Daoy (cell line): ENCODE data around the gene APBA3. TPM values are rescaled to one million over a fixed set of nuclear protein-coding genes. Genes with fewer than 3 reads are reported as not detected.
A peak's percentile ranks its signal among the peaks of the same experiment; 100 is the strongest.

ENCODE experiments used
- DNase-seq: peaks from one replicate; pipeline ENCODE4 v3.0.0-alpha.2; 2015; ENCODE audit warnings: low read depth
- total RNA-seq: library from RNA; depleted of rRNA; stranded (reverse); fragments of >200 nt; shearing (Covaris generic); gene quantifications from 2 replicates; pipeline ENCODE4 v1.2.3, GENCODE V29; 2014

APBA3 gene
- total RNA-seq, 1 experiment from 2014 or later, result 30.9 TPM

DNA sequence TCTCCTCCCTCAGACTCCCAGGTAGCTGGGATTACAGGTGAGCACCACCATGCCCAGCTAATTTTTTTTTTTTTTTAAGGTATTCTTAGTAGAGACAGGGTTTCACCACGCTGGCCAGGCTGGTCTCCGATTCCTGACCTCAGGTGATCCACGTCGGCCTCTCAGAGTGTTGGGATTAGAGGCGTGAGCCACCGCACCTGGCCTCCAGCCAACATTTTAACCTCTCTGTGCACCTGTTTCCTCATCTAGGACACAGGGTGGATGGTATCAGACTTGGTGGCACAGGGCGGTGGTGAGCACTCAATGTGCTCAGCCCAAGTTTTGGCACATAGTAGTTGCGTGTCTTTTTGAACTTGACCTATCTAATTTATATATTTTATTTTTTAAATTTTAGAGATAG is 12.5 kb downstream of the APBA3 start:
- no peak for DNase-seq

DNA sequence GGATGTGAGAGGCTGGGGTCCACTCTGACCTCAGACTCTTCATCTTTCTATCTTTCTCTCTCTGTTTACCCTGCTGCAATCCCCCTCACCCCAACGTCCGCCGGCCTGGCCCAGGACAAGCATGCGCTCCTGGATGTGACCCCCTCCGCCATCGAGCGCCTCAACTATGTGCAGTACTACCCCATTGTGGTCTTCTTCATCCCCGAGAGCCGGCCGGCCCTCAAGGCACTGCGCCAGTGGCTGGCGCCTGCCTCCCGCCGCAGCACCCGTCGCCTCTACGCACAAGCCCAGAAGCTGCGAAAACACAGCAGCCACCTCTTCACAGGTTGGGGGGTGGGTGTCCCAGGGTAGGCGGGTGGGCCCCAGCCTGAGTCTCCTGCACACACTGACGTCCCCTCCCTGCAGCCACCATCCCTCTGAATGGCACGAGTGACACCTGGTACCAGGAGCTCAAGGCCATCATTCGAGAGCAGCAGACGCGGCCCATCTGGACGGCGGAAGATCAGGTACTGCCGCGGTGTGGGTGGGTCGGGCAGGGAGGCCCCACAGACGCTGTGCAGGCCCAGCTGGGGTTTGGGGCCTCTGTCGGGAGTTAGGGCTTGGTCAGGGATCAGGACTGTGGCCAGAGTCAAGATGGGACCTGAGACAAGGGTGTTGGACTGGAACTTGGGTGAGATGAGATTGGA is 15.0 kb downstream of the APBA3 start:
- DNase-seq, result no peak

DNA sequence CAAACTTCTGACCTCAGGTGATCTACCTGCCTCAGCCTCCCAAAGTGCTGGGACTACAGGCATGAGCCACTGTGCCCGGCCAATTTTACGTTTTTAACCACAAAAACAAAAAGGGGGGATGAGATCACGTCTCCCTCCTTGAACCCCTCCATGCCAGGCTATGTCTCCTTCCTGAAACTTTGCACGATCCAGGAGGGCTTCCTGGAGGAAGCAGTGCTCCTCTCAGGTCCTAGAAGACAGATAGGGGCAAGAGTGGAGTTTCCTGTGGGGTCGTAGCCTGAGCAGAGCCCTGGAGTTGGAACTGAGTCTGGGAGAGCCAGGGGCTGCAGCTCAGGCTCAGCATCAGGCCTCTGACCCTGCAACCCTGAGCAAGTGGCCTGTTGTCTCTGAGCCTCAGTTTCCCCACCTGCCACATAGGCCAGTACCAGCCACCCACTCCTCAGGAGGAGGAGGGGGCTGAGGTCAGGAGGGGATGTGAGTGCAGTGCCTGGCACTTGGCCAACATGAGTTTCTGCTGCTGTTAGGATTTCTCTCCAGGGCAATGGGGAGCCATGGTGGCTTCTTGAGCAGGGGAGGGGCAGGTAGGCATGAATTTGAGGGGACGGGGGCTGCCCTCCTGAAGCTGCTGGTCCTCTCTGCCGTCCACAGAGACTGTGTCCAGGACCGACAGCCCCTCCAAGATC is 16.0 kb downstream of the APBA3 start:
- DNase-seq, result no peak

DNA sequence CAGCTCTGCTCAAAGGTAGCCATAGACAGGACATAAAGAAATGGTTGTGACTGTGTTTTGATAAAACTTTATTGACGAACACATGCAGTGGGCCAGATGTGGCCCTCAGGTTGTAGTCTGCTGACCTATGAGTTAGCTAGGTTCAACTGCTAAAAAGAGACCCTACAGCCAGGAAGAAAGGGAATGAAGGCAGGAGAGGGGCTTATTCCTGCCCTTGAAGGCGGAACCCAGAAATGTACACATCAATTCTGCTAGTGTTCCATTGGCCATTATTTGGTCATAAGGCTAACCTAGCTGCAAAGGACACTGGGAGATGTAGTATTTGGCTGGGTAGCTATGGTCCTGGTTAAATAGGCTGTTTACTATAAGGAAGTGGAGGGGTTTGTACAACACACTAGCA is 18.0 kb downstream of the APBA3 start:
- DNase-seq, result no peak

DNA sequence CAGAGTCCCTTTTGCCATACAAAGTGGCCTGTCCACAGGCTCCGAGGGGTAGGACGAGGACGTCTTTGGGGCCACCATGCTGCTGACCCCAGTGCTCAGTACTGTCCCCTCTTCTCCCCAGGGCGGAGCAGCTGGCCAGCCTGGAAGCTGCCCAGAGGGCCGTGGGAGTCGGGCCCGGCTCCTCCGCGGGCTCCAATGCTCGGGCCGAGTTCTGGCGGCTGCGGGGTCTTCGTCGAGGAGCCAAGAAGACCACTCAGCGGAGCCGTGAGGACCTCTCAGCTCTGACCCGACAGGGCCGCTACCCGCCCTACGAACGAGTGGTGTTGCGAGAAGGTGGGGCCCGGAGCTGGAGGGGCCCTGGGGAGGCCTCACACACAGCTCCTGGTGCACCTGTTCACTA is 21.1 kb downstream of the APBA3 start:
- DNase-seq, result no peak

DNA sequence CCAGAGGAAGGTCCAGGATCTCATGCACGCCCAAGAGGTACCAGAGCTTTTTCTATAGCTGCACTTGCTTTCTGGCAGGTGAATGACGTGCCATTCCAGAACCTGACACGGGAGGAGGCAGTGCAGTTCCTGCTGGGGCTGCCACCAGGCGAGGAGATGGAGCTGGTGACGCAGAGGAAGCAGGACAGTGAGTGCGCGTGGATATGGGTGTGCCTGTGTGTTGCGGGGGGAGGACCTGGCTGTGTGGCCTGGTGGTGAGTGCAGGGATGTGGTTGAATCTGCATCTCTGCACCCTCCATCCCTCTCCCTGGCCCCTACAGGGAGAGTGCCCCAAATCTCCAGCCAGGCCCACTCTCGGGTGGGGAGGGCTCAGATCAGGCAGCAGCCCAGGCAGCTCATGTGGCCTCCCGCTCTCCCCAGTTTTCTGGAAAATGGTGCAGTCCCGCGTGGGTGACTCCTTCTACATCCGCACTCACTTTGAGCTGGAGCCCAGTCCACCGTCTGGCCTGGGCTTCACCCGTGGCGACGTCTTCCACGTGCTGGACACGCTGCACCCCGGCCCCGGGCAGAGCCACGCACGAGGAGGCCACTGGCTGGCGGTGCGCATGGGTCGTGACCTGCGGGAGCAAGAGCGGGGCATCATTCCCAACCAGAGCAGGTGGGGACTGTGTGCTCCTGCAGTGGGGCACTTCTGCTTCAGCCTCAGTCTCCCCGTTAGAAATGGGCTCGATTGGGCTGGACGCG is 22.8 kb downstream of the APBA3 start:
- no peak for DNase-seq

DNA sequence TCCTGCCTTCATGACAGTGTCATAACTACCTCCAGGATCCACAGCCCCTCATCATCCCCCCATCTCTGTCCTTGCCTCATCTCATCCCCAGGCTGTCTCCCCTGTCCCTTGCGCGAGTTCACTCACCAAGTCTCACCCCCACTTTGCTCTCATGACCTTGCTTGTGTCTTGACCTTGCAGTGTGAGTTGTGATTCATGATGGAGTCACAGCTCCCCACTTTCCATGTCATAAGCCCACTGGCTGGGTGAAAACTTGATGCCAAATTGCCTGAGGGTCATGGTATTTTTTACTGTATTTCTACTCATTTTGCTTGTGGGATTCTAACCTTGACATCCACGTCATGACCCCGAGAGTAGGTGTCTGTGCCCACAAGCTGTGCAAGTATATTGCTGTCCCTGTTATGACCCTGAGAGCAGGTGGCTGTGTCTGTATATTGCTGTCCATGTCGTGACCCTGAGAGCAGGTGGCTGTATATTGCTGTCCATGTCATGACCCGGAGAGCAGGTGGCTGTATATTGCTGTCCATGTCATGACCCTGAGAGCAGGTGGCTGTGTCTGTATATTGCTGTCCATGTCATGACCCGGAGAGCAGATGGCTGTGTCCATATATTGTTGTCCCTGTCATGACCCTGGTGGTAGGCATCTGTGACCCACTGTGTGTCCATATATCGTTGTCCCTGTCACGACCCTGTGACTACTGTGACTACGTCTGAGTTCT is 23.8 kb downstream of the APBA3 start:
- no peak for DNase-seq

DNA sequence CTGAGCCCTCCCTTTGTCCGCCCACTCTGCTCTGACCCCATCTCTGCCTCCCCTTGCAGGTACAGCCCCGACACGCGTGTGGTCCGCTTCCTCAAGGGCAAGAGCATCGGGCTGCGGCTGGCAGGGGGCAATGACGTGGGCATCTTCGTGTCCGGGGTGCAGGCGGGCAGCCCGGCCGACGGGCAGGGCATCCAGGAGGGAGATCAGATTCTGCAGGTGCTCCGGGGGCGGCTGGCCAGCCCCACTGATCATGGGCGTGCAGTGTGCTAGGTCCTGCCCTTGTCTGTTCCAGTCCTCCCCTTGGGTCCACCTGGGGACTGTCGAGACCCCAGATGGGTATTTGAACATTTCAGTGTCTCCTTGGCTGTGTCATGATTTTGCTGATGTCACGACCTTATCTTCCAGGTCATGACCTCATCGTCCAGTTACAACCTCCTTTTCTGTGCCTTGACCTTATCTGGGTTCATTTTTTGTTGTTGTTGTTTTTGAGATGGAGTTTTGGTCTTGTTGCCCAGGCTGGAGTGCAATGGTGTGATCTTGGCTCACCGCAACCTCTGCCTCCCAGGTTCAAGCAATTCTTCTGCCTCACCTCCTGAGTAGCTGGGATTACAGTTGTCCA is 25.3 kb downstream of the APBA3 start:
- DNase-seq, result no peak

DNA sequence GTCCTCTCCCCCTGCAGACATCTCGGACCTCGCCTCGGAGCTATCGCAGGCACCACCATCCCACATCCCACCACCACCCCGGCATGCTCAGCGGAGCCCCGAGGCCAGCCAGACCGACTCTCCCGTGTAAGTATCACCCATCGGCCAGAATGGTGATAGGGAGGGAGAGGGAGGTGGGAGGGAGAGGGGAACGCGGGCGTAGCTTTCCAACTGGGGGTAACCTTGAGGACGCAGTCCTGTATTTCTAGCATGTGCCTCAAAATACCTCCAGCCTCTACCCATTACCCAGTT is 27.2 kb downstream of the APBA3 start:
- no peak for DNase-seq

DNA sequence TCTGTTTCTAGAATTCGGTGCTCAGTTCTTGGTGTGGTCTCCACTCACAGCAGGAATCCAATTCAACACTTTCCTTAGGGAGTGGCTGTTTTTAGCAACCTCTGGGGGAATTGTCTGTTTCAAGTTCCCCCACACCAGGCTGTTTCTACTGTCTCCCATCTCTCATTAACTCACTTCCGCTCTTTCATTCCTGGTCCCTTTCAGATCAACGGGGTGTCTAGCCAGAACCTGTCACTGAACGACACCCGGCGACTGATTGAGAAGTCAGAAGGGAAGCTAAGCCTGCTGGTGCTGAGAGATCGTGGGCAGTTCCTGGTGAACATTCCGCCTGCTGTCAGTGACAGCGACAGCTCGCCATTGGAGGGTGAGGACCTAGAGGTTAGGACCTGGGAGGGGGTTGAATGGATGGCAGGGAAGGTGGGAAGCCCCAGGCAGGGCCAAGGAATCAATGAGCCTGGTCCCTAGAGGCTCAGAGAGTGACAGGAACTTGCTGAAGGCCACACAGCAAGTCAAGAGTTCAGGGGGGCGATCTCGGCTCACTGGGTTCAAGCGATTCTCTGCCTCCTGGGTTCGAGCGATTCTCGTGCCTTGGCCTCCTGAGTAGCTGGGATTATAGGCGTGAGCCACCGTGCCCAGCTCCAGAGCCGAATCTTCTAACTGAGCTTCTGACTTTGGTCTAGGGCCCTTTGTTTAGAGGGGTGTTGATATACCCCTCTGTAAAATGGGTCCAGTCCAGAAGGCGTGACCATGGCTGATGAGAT is 27.8 kb downstream of the APBA3 start:
- DNase-seq, result no peak

DNA sequence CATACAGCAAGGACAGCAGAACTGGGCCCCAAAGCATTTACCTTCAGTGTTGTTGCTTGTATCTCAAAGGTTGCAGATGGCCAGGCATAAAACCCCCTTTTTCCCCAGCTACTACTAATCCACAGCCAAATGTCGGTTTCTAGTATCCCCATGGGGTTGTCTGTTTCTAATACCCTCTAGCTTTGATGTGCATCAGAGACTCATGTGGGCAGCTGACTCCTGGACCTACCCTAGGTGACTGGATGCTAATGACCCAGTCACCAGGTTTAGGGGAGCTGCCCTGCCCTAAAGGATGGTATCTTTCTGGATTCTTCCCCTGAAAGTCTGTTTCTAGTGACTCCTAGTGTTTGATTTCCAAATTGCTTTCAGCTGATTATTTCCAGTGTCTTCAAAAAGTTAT is 29.4 kb downstream of the APBA3 start:
- no peak for DNase-seq

DNA sequence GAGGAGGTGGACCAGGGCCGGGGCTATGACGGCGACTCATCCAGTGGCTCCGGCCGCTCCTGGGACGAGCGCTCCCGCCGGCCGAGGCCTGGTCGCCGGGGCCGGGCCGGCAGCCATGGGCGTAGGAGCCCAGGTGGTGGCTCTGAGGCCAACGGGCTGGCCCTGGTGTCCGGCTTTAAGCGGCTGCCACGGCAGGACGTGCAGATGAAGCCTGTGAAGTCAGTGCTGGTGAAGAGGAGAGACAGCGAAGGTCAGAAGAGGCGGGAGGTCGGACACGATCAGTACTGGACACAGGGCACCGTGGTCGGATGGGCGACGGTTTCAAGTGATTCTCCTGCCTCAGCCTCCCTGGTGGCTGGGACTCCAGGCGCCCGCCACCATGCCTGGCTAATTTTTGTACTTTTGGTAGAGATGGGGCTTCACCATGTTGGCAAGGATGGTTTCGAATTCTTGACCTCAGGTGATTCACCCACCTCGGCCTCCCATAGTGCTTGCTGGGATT is 31.0 kb downstream of the APBA3 start:
- no peak for DNase-seq

DNA sequence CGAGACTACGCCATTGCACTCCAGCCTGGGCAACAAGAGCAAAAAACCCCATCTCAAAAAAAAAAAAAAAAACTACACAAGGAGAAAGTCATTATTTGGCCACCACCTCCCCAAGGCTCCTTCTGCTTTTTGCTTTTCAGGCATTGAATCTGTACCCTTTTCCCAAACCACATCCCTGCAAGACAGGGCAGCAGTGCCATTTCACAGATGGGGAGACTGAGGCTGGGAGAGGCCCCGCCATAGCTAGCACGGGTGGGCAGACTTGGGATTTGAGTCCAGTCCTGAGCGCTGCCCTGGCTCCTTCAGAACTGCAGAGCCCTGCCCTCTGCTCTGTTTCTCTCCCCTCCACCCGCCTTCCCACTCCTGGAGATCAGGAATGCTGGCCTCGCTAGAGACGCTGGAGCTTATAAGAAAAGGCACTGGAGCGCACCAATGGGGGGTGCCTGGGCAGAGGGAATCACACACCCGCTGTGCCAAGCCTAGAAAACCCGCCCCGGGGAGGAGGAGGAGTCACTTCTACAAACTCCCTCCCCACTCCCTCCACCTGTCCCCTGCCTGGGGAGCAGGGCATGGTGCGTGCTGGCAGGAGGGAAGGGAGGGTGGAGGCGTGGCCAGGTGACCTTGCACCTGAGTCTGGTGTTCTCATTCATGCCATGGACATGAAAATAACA is 35.7 kb downstream of the APBA3 start:
- no peak for DNase-seq

DNA sequence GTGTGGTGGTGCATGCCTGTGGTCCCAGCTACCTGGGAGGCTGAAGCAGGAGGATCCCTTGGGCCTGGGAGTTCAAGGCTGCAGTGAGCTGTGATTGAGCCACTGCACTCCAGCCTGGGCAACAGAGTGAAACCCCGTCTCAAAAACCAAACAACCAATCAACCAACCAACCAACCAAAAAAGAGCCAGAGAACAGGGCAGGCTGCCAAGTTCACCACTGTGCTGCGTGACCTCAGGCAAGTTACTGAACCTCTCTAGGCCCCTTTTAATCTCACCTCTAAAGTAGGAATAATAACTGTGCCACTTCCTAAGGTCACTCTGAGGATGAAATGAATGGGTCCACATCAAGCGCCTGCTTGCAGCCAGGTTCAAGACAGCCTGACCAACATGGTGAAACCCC is 36.4 kb downstream of the APBA3 start:
- no peak for DNase-seq

DNA sequence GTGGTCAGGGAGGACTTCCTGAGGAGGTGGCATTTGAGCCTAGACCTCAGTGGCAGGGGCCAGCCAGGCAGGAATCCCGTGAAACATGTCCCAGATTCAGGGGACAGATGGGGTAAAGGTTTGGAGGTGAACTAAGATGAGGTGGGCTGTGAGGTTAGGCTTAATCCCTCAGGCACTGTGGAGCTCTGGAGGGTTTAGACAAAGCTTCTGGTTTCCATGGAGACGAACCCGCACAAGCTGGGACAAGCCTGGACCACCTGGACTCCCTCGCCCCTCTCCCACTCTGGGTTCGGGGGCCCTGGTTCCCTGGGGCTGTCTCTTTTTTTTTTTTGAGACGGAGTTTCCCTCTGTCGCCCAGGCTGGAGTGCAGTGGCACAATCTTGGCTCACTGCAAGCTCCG is 37.6 kb downstream of the APBA3 start:
- DNase-seq, result no peak

DNA sequence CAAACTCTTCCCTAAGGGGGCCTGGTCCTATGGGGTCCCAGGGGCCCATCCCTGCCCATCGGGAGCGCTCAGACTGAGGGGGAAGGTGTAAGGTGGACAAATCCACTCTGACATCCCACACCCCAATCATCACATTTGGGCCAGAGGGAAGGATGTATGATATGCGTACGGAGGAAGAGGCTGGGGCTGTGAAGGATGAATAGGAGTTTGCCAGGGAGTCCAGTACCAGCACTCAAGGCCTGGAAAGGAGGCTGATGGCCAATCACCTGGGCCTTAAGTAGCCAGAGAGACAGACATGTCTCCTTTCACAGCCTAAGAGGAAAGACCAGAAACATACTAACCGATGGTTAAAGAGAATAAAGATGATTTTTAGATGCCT is 38.4 kb downstream of the APBA3 start:
- no peak for DNase-seq

DNA sequence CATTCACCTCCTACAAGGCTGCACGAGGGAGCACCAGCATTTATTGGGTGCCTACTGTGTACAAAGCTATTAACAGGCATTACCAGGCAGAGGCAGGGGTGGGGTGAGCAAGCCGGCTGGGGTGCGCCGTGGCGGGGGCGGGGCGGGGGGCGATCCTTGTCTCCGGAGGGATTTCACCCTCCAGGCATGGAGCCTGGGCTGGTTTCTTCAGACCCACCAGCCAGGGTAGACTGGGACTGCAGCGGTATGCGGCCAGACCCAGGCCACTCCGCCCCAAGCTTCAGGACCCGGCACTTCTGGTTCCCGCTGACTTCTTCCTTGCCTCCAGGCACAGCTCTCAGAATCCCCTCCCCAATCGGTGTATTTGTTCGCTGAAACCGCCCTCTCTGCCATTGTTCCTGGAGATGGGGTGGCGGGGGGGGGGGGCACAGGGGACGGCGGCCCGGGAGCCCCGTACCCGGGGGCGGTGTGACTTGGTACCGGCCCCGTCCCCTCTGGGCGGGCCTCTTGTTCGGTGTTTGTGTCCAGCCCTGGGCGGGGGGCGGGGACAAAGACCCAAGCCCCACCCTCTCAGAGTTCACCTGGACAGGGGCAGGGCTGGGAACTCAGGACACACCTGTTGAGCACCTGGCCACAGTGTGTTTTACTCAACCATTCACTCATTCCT is 38.9 kb downstream of the APBA3 start:
- no peak for DNase-seq

DNA sequence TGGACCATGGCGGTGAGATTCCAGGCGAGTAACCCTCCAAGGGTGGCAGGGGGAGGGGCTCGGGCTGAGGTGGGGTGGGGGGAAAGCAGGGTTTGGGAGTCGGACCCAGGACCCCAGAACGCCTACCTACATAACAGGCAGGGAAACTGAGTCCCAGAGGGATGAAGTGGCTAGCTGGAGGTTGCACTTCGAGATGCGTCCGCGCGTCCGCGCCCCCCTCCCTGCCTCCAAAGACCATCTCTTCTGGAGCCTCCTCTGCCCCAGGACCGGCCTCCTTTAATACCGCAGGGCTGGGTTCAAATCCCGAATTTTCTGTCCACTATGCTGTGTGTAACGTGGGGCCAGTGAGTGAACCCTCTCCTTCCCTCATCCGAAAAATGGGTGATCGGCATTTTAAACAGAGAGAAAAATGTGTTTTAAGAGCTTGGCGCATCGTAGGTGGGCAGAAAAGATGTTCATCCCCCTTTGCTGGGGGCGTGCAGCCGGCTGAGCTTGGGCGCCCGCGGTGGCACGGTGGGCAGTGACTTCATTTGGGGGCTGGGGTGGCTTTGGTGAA is 39.5 kb downstream of the APBA3 start:
- DNase-seq, result no peak

DNA sequence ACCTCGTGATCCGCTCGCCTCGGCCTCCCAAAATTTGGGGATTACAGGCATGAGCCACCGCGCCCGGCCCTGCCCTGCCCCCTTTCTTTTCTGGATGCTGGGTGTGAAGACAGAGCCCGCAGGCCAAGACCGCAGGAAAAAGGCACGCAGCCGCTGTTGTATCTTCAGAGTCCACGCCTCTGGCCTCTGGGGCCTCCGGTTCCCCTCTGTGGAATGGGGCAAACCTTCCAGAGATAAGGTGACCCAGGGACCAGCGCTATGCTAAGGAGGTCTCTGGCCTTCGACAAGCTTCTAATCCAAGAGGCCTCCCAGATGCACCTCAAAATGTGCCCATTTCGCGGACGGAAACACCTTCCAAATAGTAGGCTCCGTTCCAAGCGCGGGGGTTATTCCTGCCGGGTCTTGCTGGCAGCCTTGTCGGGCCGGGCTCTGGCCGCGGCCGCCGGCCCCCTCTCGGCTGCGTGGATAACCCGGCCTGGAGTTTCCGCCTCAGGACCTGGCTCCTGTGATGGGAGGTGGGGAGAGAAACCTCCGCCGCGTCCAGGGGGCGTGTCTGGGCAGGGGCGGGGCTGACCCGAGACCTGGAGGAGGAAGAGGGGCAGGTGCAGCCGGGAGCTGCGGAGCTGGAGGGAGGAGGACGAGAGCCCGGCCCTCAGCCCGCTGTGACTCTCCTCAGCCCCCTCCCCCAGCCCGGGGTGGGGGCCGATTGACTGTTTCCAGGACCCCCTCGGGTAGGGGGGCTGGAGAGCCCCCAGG is 40.2 kb downstream of the APBA3 start:
- DNase-seq, result peak; percentile 92
